HFF-Myc (cell line): ENCODE results near the gene MOCS1.
"Not testable (repeated sequence)": the region's sequence is repeated elsewhere in the genome, so short reads cannot be mapped to it uniquely, and the experiment has no call there.

Source experiments
- DNase-seq: peaks from one replicate; pipeline ENCODE4 v3.0.0-alpha.2; 2011; ENCODE audit warnings: low read depth; ENCODE audit errors: extremely low read depth
- H3K4me3 ChIP-seq: replicated peaks from 2 replicates; pipeline ENCODE4 v1.5.1; 2011; ENCODE audit warnings: low read depth, mild to moderate bottlenecking, control low read depth, low read length
- TF ChIP-seq, protein P1 (sequence below): IDR thresholded peaks from 2 replicates; pipeline ENCODE4 v1.5.1; 2012; ENCODE audit warnings: mild to moderate bottlenecking, low read depth, low read length, control low read depth; ENCODE audit errors: missing control alignments

The MOCS1 gene

DNA sequence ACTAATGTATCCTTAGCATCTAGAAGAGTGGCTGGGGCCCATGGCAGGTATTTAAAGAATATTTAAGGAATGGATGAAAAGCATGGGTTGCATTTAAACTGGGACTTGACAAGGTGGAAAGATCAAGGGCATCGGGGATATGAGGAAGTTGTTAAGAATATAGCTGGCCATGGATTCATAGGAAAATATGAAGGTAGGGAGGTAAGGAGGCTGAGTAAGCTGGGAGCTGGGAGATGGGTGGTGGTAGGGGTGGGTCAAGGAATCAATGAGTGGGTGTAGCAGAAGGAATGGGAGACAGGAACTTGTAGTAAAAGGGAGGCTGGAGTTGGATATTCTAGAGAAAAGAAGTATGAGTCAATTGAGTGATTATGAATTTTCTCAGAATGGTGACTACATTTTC is 44.0 kb upstream of the MOCS1 start:
- TF ChIP-seq, protein P1, sequence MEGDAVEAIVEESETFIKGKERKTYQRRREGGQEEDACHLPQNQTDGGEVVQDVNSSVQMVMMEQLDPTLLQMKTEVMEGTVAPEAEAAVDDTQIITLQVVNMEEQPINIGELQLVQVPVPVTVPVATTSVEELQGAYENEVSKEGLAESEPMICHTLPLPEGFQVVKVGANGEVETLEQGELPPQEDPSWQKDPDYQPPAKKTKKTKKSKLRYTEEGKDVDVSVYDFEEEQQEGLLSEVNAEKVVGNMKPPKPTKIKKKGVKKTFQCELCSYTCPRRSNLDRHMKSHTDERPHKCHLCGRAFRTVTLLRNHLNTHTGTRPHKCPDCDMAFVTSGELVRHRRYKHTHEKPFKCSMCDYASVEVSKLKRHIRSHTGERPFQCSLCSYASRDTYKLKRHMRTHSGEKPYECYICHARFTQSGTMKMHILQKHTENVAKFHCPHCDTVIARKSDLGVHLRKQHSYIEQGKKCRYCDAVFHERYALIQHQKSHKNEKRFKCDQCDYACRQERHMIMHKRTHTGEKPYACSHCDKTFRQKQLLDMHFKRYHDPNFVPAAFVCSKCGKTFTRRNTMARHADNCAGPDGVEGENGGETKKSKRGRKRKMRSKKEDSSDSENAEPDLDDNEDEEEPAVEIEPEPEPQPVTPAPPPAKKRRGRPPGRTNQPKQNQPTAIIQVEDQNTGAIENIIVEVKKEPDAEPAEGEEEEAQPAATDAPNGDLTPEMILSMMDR: no peak
- DNase-seq: no peak
- no peak overlapping the region for H3K4me3 ChIP-seq

DNA sequence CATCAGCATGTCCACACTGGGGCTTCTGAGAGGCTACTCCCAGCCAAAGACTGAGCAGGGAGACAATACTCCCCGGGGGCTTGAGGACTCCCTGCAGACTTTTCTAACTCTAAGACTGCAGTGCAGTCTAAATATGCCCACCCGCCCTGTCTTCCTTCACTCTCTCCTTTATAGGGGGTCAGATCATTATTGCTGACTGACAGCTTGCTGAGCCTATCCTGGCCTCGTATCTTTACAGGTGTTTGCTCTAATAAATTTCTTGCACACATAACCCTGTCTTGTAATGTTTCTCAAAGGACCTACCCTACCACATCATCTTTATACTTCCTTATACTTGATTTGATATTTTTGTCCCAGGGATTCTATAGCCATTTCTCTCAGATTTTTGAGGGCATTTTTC is 39.4 kb upstream of the MOCS1 start:
- TF ChIP-seq, protein P1: no peak
- DNase-seq: no peak
- no peak overlapping the region for H3K4me3 ChIP-seq

DNA sequence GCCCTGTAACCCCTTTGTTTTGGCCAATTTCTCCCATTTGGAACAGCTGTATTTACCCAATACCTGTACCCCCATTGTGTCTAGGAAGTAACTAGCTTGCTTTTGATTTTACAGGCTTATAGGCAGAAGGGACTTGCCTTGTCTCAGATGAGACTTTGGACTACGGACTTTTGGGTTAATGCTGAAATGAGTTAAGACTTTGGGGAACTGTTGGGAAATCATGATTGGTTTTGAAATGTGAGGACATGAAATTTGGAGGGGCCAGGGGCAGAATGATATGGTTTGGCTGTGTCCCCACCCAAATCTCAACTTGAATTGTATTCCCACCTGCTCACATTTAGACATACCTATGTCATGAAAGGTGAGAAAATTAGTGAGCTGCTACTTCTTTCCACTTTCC is 38.5 kb upstream of the MOCS1 start:
- DNase-seq, H3K4me3 ChIP-seq: not testable (repeated sequence)

DNA sequence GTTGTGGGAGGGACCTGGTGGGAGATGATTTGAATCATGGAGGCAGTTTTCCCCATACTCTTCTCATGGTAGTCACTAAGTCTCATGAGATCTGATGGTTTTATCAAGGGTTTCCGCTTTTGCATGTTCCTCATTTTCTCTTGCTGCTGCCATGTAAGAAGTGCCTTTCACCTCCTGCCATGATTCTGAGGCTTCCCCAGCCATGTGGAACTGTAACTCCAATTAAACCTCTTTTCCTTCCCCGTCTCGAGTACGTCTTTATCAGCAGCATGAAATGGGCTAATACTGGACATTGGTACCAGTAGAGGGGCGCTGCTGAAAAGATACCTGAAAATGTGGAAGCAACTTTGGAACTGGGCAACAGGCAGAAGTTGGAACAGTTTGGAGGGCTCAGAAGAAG is 36.9 kb upstream of the MOCS1 start:
- DNase-seq, H3K4me3 ChIP-seq: not testable (repeated sequence)

DNA sequence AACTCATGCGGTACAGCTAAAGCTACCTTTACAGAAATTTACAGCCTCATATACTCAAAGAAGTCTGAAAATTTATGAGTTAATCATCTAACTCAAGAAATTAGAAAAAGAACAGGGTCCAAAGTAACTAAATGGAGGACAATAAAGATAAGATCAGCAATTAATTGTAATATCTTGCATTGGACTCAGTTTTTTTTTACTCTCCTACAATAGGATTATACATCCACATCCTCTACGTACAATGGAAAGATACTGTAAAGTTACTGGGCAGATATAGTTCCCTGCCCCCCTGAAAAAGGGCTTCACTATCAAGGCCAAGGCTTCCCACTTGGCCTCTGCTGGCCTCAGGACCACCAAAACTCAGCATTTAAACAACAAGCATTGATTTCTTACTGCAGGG is 31.5 kb upstream of the MOCS1 start:
- TF ChIP-seq, protein P1: no peak
- DNase-seq: no peak

DNA sequence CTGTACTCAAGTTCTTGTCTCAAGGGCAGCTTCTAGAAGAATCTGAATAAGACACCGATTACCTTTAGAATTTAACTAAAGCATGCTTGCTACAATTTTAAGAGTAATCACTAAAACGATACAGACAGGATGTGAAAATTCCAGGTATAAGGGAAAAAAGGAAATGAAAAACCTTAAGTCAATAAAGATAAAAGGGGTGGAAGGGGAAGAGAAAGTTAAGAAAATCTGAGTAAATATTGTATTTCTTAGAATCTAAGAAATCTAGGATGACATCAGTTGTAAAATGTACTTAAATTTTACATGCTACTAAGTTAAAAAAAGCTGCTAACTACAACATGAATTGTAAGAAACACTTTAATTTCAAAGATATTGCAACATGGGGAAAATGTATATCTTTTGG is 30.3 kb upstream of the MOCS1 start:
- TF ChIP-seq, protein P1: no peak
- H3K4me3 ChIP-seq: no peak overlapping the region
- DNase-seq: no peak

More for the DNA sequence above, 31.5 kb upstream of the MOCS1 start:
- no peak overlapping the region for H3K4me3 ChIP-seq

DNA sequence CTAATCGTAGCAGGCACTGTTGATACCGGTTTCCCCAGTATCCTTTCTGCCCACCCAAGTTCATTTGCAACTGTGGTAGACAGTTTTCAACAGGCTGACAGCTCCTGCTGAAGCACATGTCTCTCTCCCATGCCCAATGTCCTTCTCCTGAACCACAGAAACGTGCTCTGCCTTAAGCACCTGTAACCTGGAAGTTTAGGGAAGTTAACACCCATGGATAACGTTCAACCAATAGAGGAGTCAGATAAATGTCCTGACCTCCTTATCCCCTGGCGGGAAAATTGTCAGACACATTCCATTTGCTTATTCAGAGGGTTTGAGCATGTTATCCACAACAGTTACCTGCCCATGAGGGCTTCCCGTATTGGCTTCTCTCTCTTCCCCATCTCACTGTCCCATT is 29.8 kb upstream of the MOCS1 start:
- no peak for DNase-seq
- TF ChIP-seq, protein P1: no peak
- no peak overlapping the region for H3K4me3 ChIP-seq

DNA sequence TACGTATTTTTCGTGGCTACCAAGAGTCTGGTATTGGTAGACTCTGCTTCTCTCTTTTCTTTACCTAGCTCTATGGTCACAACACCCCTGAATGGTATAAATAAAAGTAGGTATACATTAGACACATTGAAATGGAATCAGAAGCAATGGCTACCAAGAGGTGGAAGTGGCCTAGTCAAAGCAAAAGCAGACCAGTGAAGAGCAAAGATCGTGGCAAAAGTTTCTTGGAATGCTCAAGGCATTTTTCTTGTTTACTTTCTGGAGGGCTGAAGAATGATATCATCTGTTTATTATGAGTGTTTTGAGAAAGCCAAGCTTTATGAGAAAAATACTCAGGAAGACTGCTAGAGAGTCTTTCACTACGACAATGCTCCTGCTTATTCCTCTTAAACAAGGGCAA is 28.6 kb upstream of the MOCS1 start:
- no peak for DNase-seq
- H3K4me3 ChIP-seq: no peak overlapping the region
- TF ChIP-seq, protein P1: no peak
